AG10803 (cell line): ENCODE data around the gene AGAP9.
"Not testable (repeated sequence)": the region's sequence is repeated elsewhere in the genome, so short reads cannot be mapped to it uniquely, and the experiment has no call there.

Experiments
- DNase-seq: peaks from one replicate; pipeline ENCODE4 v3.0.0; 2010; ENCODE audit warnings: low read depth
- H3K4me3 ChIP-seq: 2 replicates; pipeline ENCODE4 v1.5.1; 2011; ENCODE audit warnings: mild to moderate bottlenecking, low read length, control low read depth
- TF ChIP-seq, protein P1 (sequence below): conservative IDR thresholded peaks from 2 replicates; pipeline ENCODE4 v1.5.1; 2011; ENCODE audit warnings: mild to moderate bottlenecking, low read length, control low read depth, inconsistent platforms

Gene AGAP9

DNA sequence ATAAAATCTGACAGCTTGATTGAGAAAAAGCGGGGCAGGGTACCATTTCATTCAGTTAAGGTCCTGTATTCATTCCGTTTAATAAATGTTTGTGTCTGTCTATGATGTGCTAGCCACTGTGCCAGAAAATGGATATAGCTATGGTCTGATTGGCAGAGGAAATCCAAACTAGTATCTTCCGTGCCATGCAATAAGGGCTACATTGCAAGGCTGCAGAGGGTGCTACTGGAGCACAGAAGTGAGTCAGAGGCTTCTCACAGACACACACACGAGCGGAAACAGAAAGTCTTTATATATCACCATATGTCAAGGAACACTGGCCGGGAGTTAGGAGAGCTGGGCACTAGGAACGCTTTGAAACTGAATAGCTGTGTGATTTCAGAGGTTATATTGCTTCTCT is 29.3 kb upstream of the AGAP9 start:
- DNase-seq: peak; percentile 75
- peak overlapping the region; percentile 79 for H3K4me3 ChIP-seq
- TF ChIP-seq, protein P1, sequence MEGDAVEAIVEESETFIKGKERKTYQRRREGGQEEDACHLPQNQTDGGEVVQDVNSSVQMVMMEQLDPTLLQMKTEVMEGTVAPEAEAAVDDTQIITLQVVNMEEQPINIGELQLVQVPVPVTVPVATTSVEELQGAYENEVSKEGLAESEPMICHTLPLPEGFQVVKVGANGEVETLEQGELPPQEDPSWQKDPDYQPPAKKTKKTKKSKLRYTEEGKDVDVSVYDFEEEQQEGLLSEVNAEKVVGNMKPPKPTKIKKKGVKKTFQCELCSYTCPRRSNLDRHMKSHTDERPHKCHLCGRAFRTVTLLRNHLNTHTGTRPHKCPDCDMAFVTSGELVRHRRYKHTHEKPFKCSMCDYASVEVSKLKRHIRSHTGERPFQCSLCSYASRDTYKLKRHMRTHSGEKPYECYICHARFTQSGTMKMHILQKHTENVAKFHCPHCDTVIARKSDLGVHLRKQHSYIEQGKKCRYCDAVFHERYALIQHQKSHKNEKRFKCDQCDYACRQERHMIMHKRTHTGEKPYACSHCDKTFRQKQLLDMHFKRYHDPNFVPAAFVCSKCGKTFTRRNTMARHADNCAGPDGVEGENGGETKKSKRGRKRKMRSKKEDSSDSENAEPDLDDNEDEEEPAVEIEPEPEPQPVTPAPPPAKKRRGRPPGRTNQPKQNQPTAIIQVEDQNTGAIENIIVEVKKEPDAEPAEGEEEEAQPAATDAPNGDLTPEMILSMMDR: peak; percentile 28

DNA sequence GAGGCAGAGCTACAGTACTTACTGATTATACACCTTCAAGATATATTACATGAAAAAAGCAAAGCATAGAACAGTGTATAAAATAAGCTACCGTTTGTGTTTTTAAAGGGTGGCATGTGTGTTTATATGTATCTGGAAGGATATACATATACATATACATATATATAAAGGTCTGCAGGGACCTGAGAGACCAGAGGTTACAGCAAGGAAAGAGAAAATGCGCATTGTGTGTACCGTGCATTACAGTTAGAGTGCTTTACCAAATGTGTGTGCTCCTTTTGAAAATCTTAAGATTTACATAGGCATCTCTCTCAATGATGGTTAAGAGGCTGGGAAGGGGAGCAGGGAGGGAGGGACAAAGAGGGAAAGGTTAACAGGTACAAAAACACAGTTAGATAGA is 23.8 kb upstream of the AGAP9 start:
- not testable (repeated sequence) for H3K4me3 ChIP-seq, DNase-seq

DNA sequence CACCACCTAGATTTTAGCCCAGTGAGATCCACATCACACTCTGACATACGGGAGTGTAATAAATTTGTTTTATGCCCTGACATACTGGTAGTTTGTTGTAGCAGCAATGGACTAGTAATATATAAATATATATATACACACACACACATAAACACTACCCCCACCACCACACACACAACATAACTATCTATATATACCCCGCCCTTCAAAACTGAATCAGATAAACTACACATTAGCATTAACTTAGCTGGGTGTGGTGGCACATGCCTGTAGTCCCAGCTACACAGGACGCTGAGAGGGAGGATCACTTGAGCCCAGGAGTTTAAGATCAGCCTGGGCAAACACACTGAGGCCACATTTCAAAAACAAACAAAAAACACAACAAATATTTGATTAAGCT is 13.0 kb upstream of the AGAP9 start:
- not testable (repeated sequence) for H3K4me3 ChIP-seq, DNase-seq

DNA sequence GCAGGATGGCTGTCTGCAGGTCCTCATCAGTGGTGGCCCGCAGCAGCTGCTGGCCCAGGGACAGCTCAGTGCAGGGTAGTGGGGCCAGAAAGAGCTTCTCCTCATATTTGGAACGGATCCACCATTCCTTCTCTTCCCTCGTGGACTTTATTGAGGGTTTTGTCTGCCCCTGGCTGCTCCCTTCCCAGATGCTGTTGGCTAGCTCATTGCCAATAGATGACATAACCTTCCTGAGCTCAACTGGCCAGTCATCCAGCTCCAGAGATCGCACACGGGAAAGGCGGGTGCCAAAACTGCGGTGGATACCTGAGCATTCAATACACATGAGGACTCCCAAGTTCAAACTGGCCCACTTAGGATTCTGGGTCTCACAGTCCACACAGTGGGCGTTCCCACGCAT is 21.1 kb downstream of the AGAP9 start:
- H3K4me3 ChIP-seq, DNase-seq: not testable (repeated sequence)

DNA sequence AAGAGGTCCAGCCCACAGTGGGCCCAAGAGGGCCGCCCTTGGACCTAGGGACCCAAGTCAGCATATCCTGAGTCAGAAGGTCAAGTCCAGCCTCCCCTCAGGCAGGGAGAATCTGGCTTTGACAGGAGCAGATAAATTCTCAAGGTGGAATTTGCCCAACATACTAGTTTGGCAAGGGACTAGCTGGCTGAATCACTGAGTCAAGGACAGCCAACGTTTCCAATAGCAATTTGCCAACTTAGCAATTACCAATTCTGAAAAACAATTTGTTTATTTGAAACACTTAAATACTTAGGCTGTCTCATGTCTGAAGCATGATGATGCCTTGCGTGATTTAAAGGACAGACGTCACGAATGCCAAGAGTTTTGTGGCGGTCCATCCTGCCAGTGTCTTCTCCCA is 29.2 kb downstream of the AGAP9 start:
- H3K4me3 ChIP-seq, DNase-seq: not testable (repeated sequence)

DNA sequence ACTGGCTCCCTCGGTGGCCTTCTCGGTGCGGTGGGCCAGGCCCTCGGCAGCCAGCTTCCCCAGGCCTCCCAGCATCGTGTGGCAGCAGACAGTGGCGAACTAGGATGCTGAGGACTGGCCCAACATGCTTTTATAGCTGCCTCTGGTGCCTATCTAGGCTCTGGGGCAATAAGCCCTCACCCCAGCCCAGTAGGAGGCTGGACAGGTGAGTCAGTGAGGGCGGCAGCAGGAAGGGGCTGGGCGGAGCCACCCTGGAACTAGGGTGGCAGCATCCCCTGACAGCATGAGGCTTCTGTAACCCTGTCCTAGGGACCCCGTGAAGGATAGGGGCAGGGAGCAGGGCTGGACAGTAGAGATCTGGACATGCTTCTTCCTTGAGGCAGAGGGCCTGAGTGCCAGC is 31.8 kb downstream of the AGAP9 start, which contains the start of gene FAM25G:
FAM25G (minus strand) TSS at position 101 of the 400 bp plus-strand sequence; CDS start at position 75, 26 bp downstream.
- not testable (repeated sequence) for H3K4me3 ChIP-seq, DNase-seq

DNA sequence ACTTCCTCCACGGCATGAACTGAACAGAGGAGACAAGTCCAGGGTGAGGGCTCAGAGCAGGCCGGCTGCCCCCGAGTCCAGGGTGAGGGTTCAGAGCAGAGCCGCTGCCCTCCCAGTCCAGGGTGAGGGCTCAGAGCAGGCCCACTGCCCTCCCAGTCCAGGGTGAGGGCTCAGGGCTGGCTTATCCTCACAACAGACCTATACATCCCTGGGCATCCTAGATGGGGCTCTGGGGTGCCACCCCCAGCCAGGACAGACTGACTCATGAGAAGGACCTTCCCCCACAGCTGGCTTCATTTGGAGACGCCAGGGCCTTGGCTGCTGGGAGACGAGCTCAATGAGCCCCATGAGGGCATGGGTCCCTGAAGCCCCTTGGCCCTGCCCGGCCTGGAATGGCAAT is 33.8 kb downstream of the AGAP9 start:
- not testable (repeated sequence) for DNase-seq, H3K4me3 ChIP-seq

DNA sequence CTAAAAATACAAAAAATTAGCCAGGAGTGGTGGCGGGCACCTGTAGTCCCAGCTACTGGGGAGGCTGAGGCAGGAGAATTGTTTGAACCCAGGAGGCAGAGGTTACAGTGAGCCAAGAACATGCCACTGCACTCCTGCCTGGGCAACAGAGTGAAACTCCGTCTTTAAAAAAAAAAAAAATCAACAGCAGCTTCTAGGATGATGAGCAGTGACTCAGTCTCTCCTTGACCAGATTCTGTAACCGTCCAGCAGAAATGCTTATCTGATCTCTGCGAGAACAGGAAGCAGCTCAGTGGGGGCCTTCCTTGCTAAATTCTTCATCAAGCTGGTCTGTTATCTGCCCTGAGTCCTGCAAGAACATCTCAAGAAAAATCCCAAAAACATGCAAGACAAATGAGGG is 37.5 kb downstream of the AGAP9 start:
- peak; percentile 30 for DNase-seq
- not testable (repeated sequence) for H3K4me3 ChIP-seq

DNA sequence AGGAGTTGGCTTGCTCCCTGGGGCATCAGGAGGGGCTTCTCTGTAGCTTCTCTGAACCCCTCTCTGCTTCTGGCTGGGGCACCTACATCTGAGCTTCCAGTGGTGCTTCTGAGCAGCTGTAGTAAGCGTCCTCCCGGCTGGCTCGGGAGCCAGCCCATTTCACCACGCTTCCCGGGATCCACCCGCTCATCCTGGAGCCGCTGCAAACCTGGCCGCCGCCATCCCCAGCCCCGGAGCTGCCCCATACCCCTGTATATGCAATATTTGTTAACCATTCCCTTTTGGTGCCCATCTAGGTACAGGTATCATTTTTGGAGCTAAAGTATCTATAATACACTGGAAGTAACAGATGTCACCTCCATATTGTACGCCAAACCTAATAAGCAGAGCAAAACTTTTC is 38.7 kb downstream of the AGAP9 start:
- not testable (repeated sequence) for H3K4me3 ChIP-seq, DNase-seq

DNA sequence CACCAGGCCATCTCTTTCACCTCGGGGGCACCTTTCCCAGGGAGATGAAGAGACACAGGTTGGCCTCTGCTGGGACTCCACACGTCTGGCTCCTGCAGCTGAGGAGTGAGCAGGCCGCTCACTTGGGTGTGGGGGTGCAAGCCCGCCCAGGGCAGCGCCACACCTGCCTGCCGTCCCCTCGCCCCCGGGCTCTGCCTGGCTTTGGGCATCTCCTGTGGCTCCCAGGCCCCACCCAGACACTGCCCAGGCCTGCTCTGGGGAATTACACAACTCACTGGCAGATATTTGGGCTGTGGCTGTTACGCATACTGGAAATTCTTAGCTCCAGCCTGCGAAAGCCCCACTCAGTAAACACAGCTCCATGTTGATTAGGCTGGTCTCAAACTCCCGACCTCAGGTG is 39.5 kb downstream of the AGAP9 start, which contains the start of gene ANXA8:
ANXA8 (minus strand) TSS at position 193 of the 400 bp plus-strand sequence; CDS start at position 11, 182 bp downstream.
- DNase-seq, H3K4me3 ChIP-seq: not testable (repeated sequence)

DNA sequence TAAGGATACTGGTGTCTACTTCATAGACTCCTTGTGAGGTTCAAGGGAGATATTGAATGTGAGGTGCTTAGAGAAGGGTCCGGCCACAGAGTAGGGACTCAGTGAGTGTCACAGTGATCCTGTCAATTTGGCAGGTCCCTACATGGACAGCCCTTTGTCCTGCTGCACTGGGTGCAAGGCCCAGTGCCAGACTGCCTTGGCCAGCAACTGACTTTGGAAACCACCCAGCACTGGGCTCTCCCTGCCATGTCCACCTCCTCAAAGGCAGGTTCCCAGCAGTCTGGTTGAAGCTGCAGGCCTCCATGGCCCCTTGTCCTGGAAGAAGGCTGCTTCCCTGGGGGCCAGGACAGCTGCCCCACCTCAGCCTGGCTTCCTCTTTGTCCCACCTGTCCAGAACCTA is 41.1 kb downstream of the AGAP9 start:
- not testable (repeated sequence) for DNase-seq, H3K4me3 ChIP-seq

DNA sequence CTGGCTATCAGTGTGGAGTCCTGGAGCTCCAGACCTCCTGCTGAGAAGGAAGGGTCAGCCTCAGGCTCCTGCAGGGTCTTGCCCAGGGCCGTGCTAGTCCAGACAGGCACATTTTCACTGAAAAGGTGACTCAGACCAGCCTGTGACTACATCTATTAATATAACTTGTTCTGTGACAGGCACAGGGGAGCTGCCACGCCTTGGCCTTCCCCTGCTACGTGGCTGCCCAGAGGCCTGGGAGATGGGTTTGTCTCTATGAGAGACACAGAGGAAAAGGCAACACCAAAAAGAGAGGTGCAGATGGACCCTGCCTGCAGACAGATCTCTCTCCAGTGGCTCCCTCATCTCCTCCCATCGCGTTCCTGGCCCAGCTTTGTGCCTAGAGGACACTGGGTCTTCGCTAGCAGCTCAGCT is 41.7 kb downstream of the AGAP9 start:
- DNase-seq: not testable (repeated sequence)

DNA sequence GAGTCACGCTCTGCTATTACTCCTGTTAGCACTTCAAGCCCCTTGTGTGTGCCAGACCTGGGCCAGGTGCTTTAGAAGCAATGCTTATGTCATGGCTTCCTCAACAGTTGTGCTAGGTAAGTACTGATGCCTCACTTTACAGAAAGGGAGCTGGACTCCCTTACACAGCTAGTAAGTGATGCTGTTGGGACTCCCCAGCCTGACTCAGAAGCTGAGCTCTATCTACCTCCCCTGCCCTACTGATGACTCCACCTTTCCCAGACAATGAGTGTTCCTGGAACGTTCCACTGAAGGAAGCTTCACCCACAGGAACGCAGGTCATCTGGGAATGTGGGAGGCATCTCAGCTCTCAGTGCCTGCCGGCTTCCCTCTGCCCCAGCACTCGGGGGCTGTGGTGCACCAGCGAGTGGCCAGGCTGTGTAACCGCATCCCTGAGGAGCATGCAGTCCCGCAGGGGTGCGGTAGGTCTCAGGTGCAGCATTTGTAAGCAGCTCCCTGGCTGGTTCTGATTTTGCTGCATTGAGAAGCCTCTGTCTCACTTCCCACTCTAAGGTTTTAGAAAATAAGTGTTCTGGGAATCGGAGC is 42.2 kb downstream of the AGAP9 start:
- peak; percentile 58 for DNase-seq
- not testable (repeated sequence) for H3K4me3 ChIP-seq

More for the DNA sequence above, 41.7 kb downstream of the AGAP9 start:
- not testable (repeated sequence) for H3K4me3 ChIP-seq

DNA sequence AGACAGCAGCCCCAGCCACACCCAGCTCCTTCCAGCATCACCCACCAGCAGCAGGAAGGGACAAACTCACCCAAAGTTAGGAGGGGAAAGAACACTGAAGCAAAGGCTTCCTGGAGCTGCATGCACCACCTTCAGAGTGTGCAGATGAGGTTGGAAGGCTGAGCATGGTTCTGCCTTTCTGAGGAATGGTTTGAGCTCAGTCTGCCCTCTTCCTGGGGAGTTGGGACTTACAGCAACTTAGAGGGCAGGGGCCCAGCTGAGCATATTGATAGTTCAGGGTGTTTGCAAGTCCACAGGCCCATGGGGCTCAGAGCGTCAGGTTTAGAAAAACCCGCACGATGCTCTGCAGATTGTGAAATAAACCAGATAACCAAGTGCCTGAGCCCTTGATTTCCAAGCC is 43.3 kb downstream of the AGAP9 start:
- H3K4me3 ChIP-seq, DNase-seq: not testable (repeated sequence)

DNA sequence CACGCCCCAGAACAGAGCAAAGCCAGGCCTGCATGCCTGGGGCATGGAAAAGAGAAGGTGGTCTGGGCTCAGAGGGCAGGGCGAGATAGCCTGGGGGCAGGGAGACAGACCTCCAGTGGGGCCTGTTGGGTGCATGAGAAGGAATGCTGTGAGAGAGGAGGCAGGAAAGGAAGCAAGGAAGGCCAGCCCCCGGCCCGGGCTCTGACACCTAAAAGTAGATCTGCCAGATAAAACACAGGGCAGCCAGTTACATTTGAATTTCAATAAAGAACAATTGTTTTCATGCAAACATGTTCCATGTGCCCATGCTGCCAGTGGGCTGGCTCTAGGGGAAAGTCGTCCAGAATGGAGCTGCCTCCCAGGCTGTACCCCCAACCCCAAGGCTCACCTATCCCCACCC is 45.3 kb downstream of the AGAP9 start:
- not testable (repeated sequence) for DNase-seq, H3K4me3 ChIP-seq

DNA sequence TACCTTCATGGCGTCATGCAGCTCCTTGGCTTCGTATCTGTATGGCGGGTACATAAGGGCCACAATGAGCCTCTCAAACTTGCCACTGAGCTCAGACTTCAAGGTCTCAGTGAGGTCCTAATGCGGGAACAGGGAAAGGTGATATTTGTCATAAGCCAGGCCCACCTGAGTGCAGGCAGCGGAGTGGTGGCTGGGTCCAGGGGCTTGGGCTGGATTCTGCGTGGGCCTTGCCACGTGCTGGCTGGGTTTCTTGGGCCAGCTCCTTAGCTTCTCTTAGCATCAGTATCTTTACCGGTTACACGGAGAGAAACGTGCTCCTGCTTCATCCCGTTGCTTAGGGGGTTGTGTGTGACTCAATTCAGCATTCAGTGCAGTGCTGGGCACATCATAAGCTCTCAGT is 46.4 kb downstream of the AGAP9 start:
- DNase-seq: not testable (repeated sequence)

DNA sequence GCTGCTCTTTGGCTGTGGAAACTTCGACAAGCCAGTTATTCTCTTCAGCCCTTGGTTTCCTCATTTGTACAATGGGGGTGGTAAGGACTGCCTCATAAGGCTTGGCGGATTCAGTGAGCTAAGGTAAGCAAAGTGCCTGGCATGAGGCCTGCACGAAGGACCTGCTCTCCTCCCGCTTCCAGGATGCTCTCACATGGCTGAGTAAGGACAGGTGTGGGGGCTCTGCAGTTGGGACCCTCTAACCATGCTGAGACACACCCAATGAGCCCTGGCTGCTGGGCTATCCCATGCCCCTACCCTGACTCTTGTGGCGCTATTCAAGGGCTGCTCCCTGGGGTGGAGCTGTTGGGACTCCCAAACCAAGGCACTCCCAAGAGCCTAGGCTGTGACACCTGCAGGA is 48.3 kb downstream of the AGAP9 start:
- DNase-seq, H3K4me3 ChIP-seq: not testable (repeated sequence)

More for the DNA sequence above, 46.4 kb downstream of the AGAP9 start:
- not testable (repeated sequence) for H3K4me3 ChIP-seq

DNA sequence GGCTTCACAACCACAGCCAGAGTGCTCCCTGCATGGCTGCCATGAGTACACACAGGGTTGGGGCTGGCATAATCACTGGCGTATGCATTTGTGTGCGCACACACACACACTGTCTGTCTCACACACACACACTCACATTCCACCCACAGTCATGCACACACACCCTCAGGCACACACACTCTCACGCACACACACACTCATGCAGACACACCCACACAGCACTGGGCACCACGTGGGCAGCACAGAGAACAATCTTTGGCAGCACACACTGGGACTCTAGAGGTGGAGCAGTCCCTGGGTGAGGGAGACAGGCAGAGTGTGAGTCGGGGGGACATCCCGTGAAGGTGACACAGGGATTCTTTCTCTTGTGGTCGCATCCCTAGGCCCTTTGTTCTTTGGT is 49.9 kb downstream of the AGAP9 start:
- H3K4me3 ChIP-seq, DNase-seq: not testable (repeated sequence)

DNA sequence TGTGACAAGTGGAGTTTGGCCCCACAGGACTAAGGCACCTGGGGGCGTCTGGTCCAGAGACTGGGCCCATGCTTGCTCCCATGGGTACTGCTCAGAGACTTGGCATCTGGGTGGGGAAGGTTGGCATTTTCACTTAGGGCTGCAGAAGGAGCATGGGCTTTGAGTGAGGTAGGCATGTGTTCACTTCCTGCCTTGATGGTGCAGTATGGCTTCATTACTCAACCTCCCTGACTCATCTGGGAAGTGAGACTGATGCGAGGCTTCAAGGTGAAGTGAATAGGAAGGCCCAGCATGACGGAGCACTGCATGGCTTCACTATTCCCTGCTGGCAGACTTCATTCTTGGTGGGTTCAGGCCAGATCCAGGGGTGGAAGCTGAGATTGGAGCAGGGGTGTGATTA is 50.8 kb downstream of the AGAP9 start:
- DNase-seq, H3K4me3 ChIP-seq: not testable (repeated sequence)

DNA sequence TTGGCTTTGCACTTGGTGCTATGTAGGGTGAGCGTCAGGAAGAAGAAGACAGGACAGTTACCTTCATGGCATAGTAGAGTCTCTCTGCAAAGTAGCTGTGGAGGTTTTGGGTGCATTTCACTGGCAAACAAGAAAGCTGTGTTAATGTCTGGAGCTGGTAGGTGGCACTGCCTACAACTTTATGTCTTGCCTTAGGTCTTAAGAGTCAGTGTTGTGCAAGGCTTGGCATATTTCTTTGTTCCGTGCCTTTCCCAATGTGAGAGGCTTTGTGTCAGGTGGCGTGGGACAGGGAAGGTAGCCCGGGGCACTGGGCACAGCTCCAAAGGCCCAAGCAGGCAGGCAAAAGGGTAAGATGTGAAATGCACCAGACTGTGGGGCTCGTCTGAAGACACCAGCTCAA is 51.4 kb downstream of the AGAP9 start:
- not testable (repeated sequence) for DNase-seq, H3K4me3 ChIP-seq
